HEK293T (cell line): ENCODE results near the gene IFNA8.
"Not testable (repeated sequence)": the region's sequence is repeated elsewhere in the genome, so short reads cannot be mapped to it uniquely, and the experiment has no call there.

Experiments used
- CTCF ChIA-PET: fragments of 350-600 bp; formaldehyde crosslinking; extraction: SDS; loops from one replicate; lab custom pipeline; 2021; ENCODE audit warnings: antibody characterized with exemption, inconsistent platforms; lab: Yijun Ruan, JAX
- POLR2A ChIA-PET: fragments of 350-600 bp; formaldehyde crosslinking; extraction: SDS; loops from one replicate; lab custom pipeline; 2020; ENCODE audit warnings: antibody characterized with exemption, inconsistent platforms; lab: Yijun Ruan, JAX
- DNase-seq: peaks from one replicate; pipeline ENCODE4 v3.0.0; 2012; ENCODE audit warnings: mixed read lengths; ENCODE audit errors: extremely low spot score
- ARNT ChIP-seq: fragments of 450-650 bp; IDR thresholded peaks from 2 replicates; pipeline ENCODE4 v1.6.1; 2017; ENCODE audit warnings: mild to moderate bottlenecking
- BHLHE40 ChIP-seq: fragments of 450-650 bp; IDR thresholded peaks from 2 replicates; pipeline ENCODE4 v1.6.1; 2016; ENCODE audit warnings: mild to moderate bottlenecking, moderate library complexity, borderline replicate concordance
- CTBP1 ChIP-seq: fragments of 450-650 bp; IDR thresholded peaks from 2 replicates; pipeline ENCODE4 v1.6.1; 2016; ENCODE audit warnings: borderline replicate concordance
- ELF4 ChIP-seq: fragments of 450-650 bp; IDR thresholded peaks from 2 replicates; pipeline ENCODE4 v1.6.1; 2017; ENCODE audit warnings: antibody characterized with exemption
- FOXA1 ChIP-seq: fragments of 450-650 bp; IDR thresholded peaks from 2 replicates; pipeline ENCODE4 v1.6.1; 2016; ENCODE audit warnings: mild to moderate bottlenecking
- FOXK2 ChIP-seq: fragments of 450-650 bp; IDR thresholded peaks from 2 replicates; pipeline ENCODE4 v1.6.1; 2016; ENCODE audit warnings: mild to moderate bottlenecking
- FOXM1 ChIP-seq: fragments of 450-650 bp; IDR thresholded peaks from 2 replicates; pipeline ENCODE4 v1.6.1; 2017; ENCODE audit warnings: mild to moderate bottlenecking, borderline replicate concordance
- HDGF ChIP-seq: fragments of 450-650 bp; IDR thresholded peaks from 2 replicates; pipeline ENCODE4 v1.6.1; 2017; ENCODE audit warnings: antibody characterized with exemption, borderline replicate concordance
- L3MBTL2 ChIP-seq: fragments of 450-650 bp; conservative IDR thresholded peaks from 2 replicates; pipeline ENCODE4 v1.6.1; 2016; ENCODE audit warnings: mild to moderate bottlenecking
- LEF1 ChIP-seq: fragments of 450-650 bp; IDR thresholded peaks from 2 replicates; pipeline ENCODE4 v1.6.1; 2017; ENCODE audit warnings: mild to moderate bottlenecking, borderline replicate concordance
- NFRKB ChIP-seq: fragments of 450-650 bp; IDR thresholded peaks from 2 replicates; pipeline ENCODE4 v1.6.1; 2016; ENCODE audit warnings: mild to moderate bottlenecking, moderate library complexity
- PKNOX1 ChIP-seq: fragments of 450-650 bp; IDR thresholded peaks from 2 replicates; pipeline ENCODE4 v1.6.1; 2016
- SP1 ChIP-seq: fragments of 450-650 bp; IDR thresholded peaks from 2 replicates; pipeline ENCODE4 v1.6.1; 2017
- SUZ12 ChIP-seq: fragments of 450-650 bp; IDR thresholded peaks from 2 replicates; pipeline ENCODE4 v1.6.1; 2016; ENCODE audit warnings: mild to moderate bottlenecking
- TARDBP ChIP-seq: fragments of 450-650 bp; IDR thresholded peaks from 2 replicates; pipeline ENCODE4 v1.6.1; 2016
- ZNF384 ChIP-seq: fragments of 450-650 bp; IDR thresholded peaks from 2 replicates; pipeline ENCODE4 v1.6.1; 2016

IFNA8 gene

GRCh38 chr9:21440139-21440538 is 31.2 kb downstream of the IFNA8 start, which contains the start of gene IFNA1:
IFNA1 (plus strand) TSS chr9:21440439; CDS start chr9:21440508, 69 bp downstream.
- CTCF ChIA-PET = no interaction called here
- POLR2A ChIA-PET = no interaction called here
- no peak for DNase-seq
- TF ChIP-seq HDGF (no peak), SUZ12 (no peak), FOXK2 (no peak), FOXM1 (no peak), ZNF384 (no peak), LEF1 (no peak), ARNT (no peak), L3MBTL2 (no peak), PKNOX1 (no peak), BHLHE40 (no peak), SP1 (no peak), NFRKB (no peak), CTBP1 (no peak)

GRCh38 chr9:21443849-21444625 is 35.1 kb downstream of the IFNA8 start:
- ChIA-PET POLR2A (no interaction called here), CTCF (interaction anchor here (0.5 kb wide), 1 partner anchor 125 kb away, joined by 3 read pairs; no protein-coding TSS in a partner anchor)
- TF ChIP-seq BHLHE40 (no peak), ARNT (no peak), FOXA1 (no peak), PKNOX1 (no peak), FOXM1 (no peak), SUZ12 (no peak), ZNF384 (no peak), TARDBP (no peak), LEF1 (no peak), ELF4 (no peak), FOXK2 (no peak), L3MBTL2 (no peak), SP1 (no peak), HDGF (no peak)
- no peak for DNase-seq

- DNase-seq, CTCF ChIA-PET, POLR2A ChIA-PET: not testable (repeated sequence)
These were observed 40.4 kb downstream of the IFNA8 start for GRCh38 chr9:21449312-21449711.

GRCh38 chr9:21450733-21451394 is 41.9 kb downstream of the IFNA8 start:
- ChIA-PET CTCF (no interaction called here), POLR2A (no interaction called here)
- no peak for DNase-seq
- no peak for TF ChIP-seq CTBP1
- TF ChIP-seq L3MBTL2 = no peak
- no peak for TF ChIP-seq SP1
- TF ChIP-seq ZNF384 = no peak
- no peak for TF ChIP-seq BHLHE40
- no peak for TF ChIP-seq FOXA1
- no peak for TF ChIP-seq FOXM1
- TF ChIP-seq NFRKB = no peak
- no peak for TF ChIP-seq HDGF
- no peak for TF ChIP-seq PKNOX1
- TF ChIP-seq FOXK2 = no peak
- TF ChIP-seq LEF1 = no peak
- TF ChIP-seq ELF4 = no peak
- no peak for TF ChIP-seq SUZ12
- TF ChIP-seq ARNT = no peak
- no peak for TF ChIP-seq TARDBP

GRCh38 chr9:21452681-21453080 is 43.8 kb downstream of the IFNA8 start:
- TF ChIP-seq LEF1 (no peak), SUZ12 (no peak), FOXK2 (no peak), SP1 (no peak), NFRKB (no peak)
- POLR2A ChIA-PET = no interaction called here
- no peak for DNase-seq
- CTCF ChIA-PET = no interaction called here

- ChIA-PET POLR2A (no interaction called here), CTCF (no interaction called here)
- DNase-seq = no peak
- no peak for TF ChIP-seq L3MBTL2
- no peak for TF ChIP-seq FOXK2
- TF ChIP-seq SP1 = no peak
- no peak for TF ChIP-seq FOXM1
- no peak for TF ChIP-seq CTBP1
- TF ChIP-seq NFRKB = no peak
- no peak for TF ChIP-seq HDGF
- no peak for TF ChIP-seq SUZ12
- TF ChIP-seq TARDBP = no peak
- no peak for TF ChIP-seq ELF4
- no peak for TF ChIP-seq ARNT
- TF ChIP-seq FOXA1 = no peak
- TF ChIP-seq BHLHE40 = no peak
- no peak for TF ChIP-seq ZNF384
These were observed 45.2 kb downstream of the IFNA8 start for GRCh38 chr9:21454149-21454548.
